K562 (cell line): ENCODE data around the gene MYCBP2. TPM values are rescaled to one million over a fixed set of nuclear protein-coding genes. Genes with fewer than 3 reads are reported as not detected.

Source experiments
- ATAC-seq: fragments of 200-7000 bp; cut with Tn5 transposase; 3 replicates; pipeline ENCODE4 v1.9.1; 2020; ENCODE audit warnings: moderate library complexity
- BruUV-seq: library from RNA; stranded (reverse); fragments of 400-500 nt; replicated peaks from 2 replicates; lab custom pipeline; 2021; lab: Mats Ljungman, UMichigan
- CTCF ChIA-PET: fragments of 300-600 bp; formaldehyde crosslinking; extraction: SDS; loops from one replicate; lab custom pipeline; 2021; ENCODE audit warnings: low intra/inter-chr PET ratio; lab: Yijun Ruan, JAX
- POLR2A ChIA-PET: fragments of 300-600, 350-650 bp; sonication (Branson Sonifier 250); formaldehyde crosslinking; extraction: SDS; loops from one replicate; lab custom pipeline; 2021; ENCODE audit warnings: antibody characterized with exemption, inconsistent platforms; lab: Yijun Ruan, JAX
- DNase-seq, 4 experiments: peaks; one replicate each; pipeline versions ENCODE4 v3.0.0 to v3.0.0-alpha.2; 2011 to 2018; ENCODE audit warnings: low spot score in 3 of 4, mixed read lengths in 3 of 4; ENCODE audit errors: extremely low read depth in 1 of 4
- FAIRE-seq: peaks from 2 replicates; lab custom pipeline; 2011; peaks lifted over from hg19 to GRCh38; lab: Jason Lieb, UNC
- H2AFZ ChIP-seq: 2 replicates; pipeline ENCODE4 v1.6.0; 2011; ENCODE audit warnings: low read depth, low read length, control low read depth, inconsistent platforms
- H3K27ac ChIP-seq: fragments of 200-600 bp; 3 replicates; pipeline ENCODE4 v1.8.0; 2011; ENCODE audit warnings: low read depth, mild to moderate bottlenecking, control low read depth, inconsistent platforms, low read length, moderate library complexity, mixed read lengths; ENCODE audit errors: extremely low read depth
- H3K27me3 ChIP-seq, 2 experiments: fragments of 300-600 bp in 1 of 2; 2 replicates in 1 of 2; 3 replicates in 1 of 2; pipeline versions ENCODE4 v1.6.0 to v1.8.0; 2011; ENCODE audit warnings: inconsistent platforms in 2 of 2, low read length in 2 of 2, mild to moderate bottlenecking in 1 of 2, mixed read lengths in 1 of 2, moderate library complexity in 1 of 2; ENCODE audit not compliant: control insufficient read depth in 2 of 2, insufficient read depth in 2 of 2
- H3K36me3 ChIP-seq: fragments of 300-600 bp; 3 replicates; pipeline ENCODE4 v1.8.0; 2011; ENCODE audit warnings: mild to moderate bottlenecking, low read length, inconsistent platforms; ENCODE audit not compliant: control insufficient read depth, insufficient read depth
- H3K4me1 ChIP-seq, 2 experiments: fragments of 200-600 bp in 1 of 2; replicated peaks in 1 of 2; 2 replicates in 1 of 2; 3 replicates in 1 of 2; pipeline versions ENCODE4 v1.5.1 to v1.8.0; 2011; ENCODE audit warnings: inconsistent platforms in 2 of 2, low read length in 2 of 2, mild to moderate bottlenecking in 1 of 2, mixed read lengths in 1 of 2, moderate library complexity in 1 of 2; ENCODE audit not compliant: control insufficient read depth in 2 of 2, insufficient read depth in 2 of 2
- H3K4me2 ChIP-seq: 2 replicates; pipeline ENCODE4 v1.6.1; 2011; ENCODE audit warnings: low read length, control low read depth, inconsistent platforms, mixed read lengths; ENCODE audit not compliant: insufficient read depth
- H3K4me3 ChIP-seq: fragments of 200-600 bp; sonication (generic), shearing (Covaris generic); 2 replicates; pipeline ENCODE4 v1.5.1; 2016; ENCODE audit warnings: control low read depth, inconsistent platforms
- H3K79me2 ChIP-seq: fragments of 200-600 bp; 3 replicates; pipeline ENCODE4 v1.8.0; 2011; ENCODE audit warnings: low read length, inconsistent platforms; ENCODE audit not compliant: control insufficient read depth, insufficient read depth
- H3K9ac ChIP-seq, 2 experiments: 2 replicates each; pipeline versions ENCODE4 v1.6.0 to v1.6.1; 2011; ENCODE audit warnings: low read depth in 2 of 2, low read length in 2 of 2, control low read depth in 1 of 2, inconsistent platforms in 1 of 2, mild to moderate bottlenecking in 1 of 2, mixed read lengths in 1 of 2; ENCODE audit not compliant: insufficient read depth in 1 of 2
- H3K9me1 ChIP-seq: one replicate; pipeline ENCODE4 v1.6.0; 2011; ENCODE audit warnings: inconsistent platforms, mild to moderate bottlenecking, low read length, moderate library complexity; ENCODE audit not compliant: control insufficient read depth, insufficient read depth
- H3K9me3 ChIP-seq: replicated peaks from 2 replicates; pipeline ENCODE4 v1.5.1; 2011; ENCODE audit warnings: low read depth, low read length, inconsistent platforms; ENCODE audit not compliant: control insufficient read depth, insufficient read depth
- H4K20me1 ChIP-seq: replicated peaks from 2 replicates; pipeline ENCODE4 v1.6.1; 2011; ENCODE audit warnings: low read length, inconsistent platforms, mixed read lengths; ENCODE audit not compliant: control insufficient read depth, insufficient read depth
- BMI1 ChIP-seq: fragments of 150-350 bp; IDR thresholded peaks from 2 replicates; pipeline ENCODE4 v1.6.1; 2014; ENCODE audit warnings: low read length
- FOS ChIP-seq: IDR thresholded peaks from 3 replicates; pipeline ENCODE4 v1.6.1; 2011; ENCODE audit not compliant: insufficient read length; ENCODE audit errors: extremely low read depth
- HMG20A ChIP-seq: fragments of 450-650 bp; formaldehyde crosslinking; conservative IDR thresholded peaks from 2 replicates; pipeline ENCODE4 v1.4.0; 2020; ENCODE audit warnings: mild to moderate bottlenecking, mixed read lengths
- NCOA1 ChIP-seq: fragments of 450-650 bp; IDR thresholded peaks from 2 replicates; pipeline ENCODE4 v1.6.1; 2016; ENCODE audit warnings: low read depth
- SUPT5H ChIP-seq: fragments of 450-650 bp; IDR thresholded peaks from 2 replicates; pipeline ENCODE4 v1.6.1; 2016
- ZNF639 ChIP-seq, 2 experiments: fragments of 200-800 bp in 1 of 2; sonication (Bioruptor generic) in 1 of 2; sonication (generic) in 1 of 2; formaldehyde crosslinking in 1 of 2; IDR thresholded peaks in 1 of 2; conservative IDR thresholded peaks in 1 of 2; 2 replicates each; pipeline versions ENCODE4 v1.5.0 to v1.6.1; 2016 to 2020; ENCODE audit warnings: missing compliant biosample characterization in 1 of 2, missing genetic modification characterization in 1 of 2, missing genetic modification reagents in 1 of 2
- WGBS: fragments of 100-300 bp; shearing (Covaris generic); methylation state at CpG from one replicate; pipeline ENCODE4 v1.1.6; 2016; ENCODE audit warnings: low coverage, mixed read lengths; ENCODE audit not compliant: insufficient coverage; ENCODE audit errors: missing lambda C conversion rate; 5-methylcytosine and 5-hydroxymethylcytosine counted together
- in situ Hi-C: fragments of 300-500 bp; cut with MboI; formaldehyde crosslinking; loops from 4 replicates; pipeline ENCODE4 v1.15.0; 2018; ENCODE audit warnings: inconsistent platforms, mixed read lengths
- intact Hi-C: fragments of 100-400 bp; cut with micrococcal nuclease; formaldehyde crosslinking; loops from 2 replicates; pipeline ENCODE4 v1.14.2; 2022
- polyA plus RNA-seq, 8 experiments: library from polyadenylated mRNA; depleted of rRNA in 4 of 8; stranded (reverse) in 5 of 8; unstranded in 3 of 8; fragments of >200 nt; fragmentation: Nextera tagmentation in 2 of 8; fragmentation: Illumina TruSeq in 1 of 8; extraction: Ambion mirVana in 2 of 8; extraction: Trizol in 1 of 8; gene quantifications; 2 replicates each; pipeline versions ENCODE4 v1.2.1 to v1.2.3, GENCODE V29; 2011 to 2014; ENCODE audit warnings: inconsistent platforms in 1 of 8, missing spikeins in 1 of 8
- total RNA-seq, 7 experiments: library from RNA; depleted of rRNA in 6 of 7; stranded (reverse); fragments of >200 nt in 6 of 7; fragmentation: Illumina TruSeq in 2 of 7; extraction: Trizol in 2 of 7; gene quantifications; 2 replicates each; pipeline versions ENCODE4 v1.2.1 to v1.2.3, GENCODE V29; 2011 to 2021; ENCODE audit warnings: low replicate concordance in 1 of 7
- TF ChIP-seq, protein P1 (sequence below): IDR thresholded peaks from 3 replicates; pipeline ENCODE4 v1.6.1; 2011; ENCODE audit warnings: borderline replicate concordance, mild to moderate bottlenecking, moderate library complexity; ENCODE audit not compliant: insufficient read length; ENCODE audit errors: extremely low read depth
- TF ChIP-seq, protein P2 (sequence below), 2 experiments: fragments of 450-650 bp; IDR thresholded peaks; 2 replicates each; pipeline ENCODE4 v1.6.1; 2018; ENCODE audit warnings: mild to moderate bottlenecking in 2 of 2, low read depth in 1 of 2; ENCODE audit not compliant: partially characterized antibody in 2 of 2

MYCBP2 gene
- total and polyA plus RNA-seq, 9 of the 15 experiments (the other 6 are each of a cell fraction or from before 2014, with no cell fraction given): 13.2 to 47.2 (median 28.9) TPM

- in situ Hi-C loops (no loop called here), intact Hi-C loops (no loop called here)
- ChIA-PET CTCF (no interaction called here), POLR2A (interaction anchor here (1.0 kb wide), 1 partner anchor 10 kb away, joined by 3 read pairs; no protein-coding TSS in a partner anchor)
- BruUV-seq: no TSS peak
- Histone ChIP-seq H3K79me2 (no peaks in the 10 kb centered on the region), H3K9me1 (no peaks in the 10 kb centered on the region), H3K36me3 (no peaks in the 10 kb centered on the region), H4K20me1 (no peaks in the 10 kb centered on the region), H3K27ac (no peak overlapping the region), H3K9me3 (no peaks in the 10 kb centered on the region), H3K4me2 (no peak overlapping the region), H3K4me3 (no peak overlapping the region), H3K4me1 (peaks cover 0 to under 1% of the 10 kb centered on the region in 2 experiments; a peak in 2 of 5 replicates), H3K9ac (no peak overlapping the region), H3K27me3 (no peaks in the 10 kb centered on the region), H2AFZ (no peak overlapping the region)
- ATAC-seq (no peak), DNase-seq (no peak), FAIRE-seq (no peak)
- 78% methylated on average over 5 of the region's 5 CpGs for WGBS
- TF ChIP-seq, protein P1, sequence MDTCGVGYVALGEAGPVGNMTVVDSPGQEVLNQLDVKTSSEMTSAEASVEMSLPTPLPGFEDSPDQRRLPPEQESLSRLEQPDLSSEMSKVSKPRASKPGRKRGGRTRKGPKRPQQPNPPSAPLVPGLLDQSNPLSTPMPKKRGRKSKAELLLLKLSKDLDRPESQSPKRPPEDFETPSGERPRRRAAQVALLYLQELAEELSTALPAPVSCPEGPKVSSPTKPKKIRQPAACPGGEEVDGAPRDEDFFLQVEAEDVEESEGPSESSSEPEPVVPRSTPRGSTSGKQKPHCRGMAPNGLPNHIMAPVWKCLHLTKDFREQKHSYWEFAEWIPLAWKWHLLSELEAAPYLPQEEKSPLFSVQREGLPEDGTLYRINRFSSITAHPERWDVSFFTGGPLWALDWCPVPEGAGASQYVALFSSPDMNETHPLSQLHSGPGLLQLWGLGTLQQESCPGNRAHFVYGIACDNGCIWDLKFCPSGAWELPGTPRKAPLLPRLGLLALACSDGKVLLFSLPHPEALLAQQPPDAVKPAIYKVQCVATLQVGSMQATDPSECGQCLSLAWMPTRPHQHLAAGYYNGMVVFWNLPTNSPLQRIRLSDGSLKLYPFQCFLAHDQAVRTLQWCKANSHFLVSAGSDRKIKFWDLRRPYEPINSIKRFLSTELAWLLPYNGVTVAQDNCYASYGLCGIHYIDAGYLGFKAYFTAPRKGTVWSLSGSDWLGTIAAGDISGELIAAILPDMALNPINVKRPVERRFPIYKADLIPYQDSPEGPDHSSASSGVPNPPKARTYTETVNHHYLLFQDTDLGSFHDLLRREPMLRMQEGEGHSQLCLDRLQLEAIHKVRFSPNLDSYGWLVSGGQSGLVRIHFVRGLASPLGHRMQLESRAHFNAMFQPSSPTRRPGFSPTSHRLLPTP: no peak
- TF ChIP-seq, protein P2, sequence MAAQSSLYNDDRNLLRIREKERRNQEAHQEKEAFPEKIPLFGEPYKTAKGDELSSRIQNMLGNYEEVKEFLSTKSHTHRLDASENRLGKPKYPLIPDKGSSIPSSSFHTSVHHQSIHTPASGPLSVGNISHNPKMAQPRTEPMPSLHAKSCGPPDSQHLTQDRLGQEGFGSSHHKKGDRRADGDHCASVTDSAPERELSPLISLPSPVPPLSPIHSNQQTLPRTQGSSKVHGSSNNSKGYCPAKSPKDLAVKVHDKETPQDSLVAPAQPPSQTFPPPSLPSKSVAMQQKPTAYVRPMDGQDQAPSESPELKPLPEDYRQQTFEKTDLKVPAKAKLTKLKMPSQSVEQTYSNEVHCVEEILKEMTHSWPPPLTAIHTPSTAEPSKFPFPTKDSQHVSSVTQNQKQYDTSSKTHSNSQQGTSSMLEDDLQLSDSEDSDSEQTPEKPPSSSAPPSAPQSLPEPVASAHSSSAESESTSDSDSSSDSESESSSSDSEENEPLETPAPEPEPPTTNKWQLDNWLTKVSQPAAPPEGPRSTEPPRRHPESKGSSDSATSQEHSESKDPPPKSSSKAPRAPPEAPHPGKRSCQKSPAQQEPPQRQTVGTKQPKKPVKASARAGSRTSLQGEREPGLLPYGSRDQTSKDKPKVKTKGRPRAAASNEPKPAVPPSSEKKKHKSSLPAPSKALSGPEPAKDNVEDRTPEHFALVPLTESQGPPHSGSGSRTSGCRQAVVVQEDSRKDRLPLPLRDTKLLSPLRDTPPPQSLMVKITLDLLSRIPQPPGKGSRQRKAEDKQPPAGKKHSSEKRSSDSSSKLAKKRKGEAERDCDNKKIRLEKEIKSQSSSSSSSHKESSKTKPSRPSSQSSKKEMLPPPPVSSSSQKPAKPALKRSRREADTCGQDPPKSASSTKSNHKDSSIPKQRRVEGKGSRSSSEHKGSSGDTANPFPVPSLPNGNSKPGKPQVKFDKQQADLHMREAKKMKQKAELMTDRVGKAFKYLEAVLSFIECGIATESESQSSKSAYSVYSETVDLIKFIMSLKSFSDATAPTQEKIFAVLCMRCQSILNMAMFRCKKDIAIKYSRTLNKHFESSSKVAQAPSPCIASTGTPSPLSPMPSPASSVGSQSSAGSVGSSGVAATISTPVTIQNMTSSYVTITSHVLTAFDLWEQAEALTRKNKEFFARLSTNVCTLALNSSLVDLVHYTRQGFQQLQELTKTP (IDR thresholded peaks at IDR 0.05; ENCODE audit: low read depth in 1 of 2, partially characterized antibody in 2 of 2): no peak
- TF ChIP-seq FOS (no peak), ZNF639 (CRISPR knock-in tag; conservative IDR thresholded peaks at IDR 0.05 in 1 of 2, IDR thresholded peaks at IDR 0.05 in 1 of 2) (no peak), BMI1 (no peak), SUPT5H (no peak), HMG20A (no peak), NCOA1 (no peak)
Observed at GRCh38 chr13:77230560-77230959, 96.3 kb downstream of the MYCBP2 start.
